HCT116 (cell line): ENCODE data around the gene DOCK2. TPM values are rescaled to one million over a fixed set of nuclear protein-coding genes. Genes with fewer than 3 reads are reported as not detected.

Experiments used
- ATAC-seq: fragments of 200-7000 bp; cut with Tn5 transposase; 2 replicates; pipeline ENCODE4 v1.9.1; 2020; ENCODE audit warnings: mild to moderate bottlenecking, moderate library complexity
- BruUV-seq: library from RNA; stranded (reverse); fragments of 400-500 nt; replicated peaks from 2 replicates; lab custom pipeline; 2021; lab: Mats Ljungman, UMichigan
- CTCF ChIA-PET: fragments of 300-600 bp; sonication (Branson Sonifier 250); formaldehyde crosslinking; loops from one replicate; lab custom pipeline; 2021; ENCODE audit warnings: antibody characterized with exemption; lab: Charles Lee
- POLR2A ChIA-PET: fragments of 300-600, 350-600 bp; sonication (Branson Sonifier 250); formaldehyde crosslinking; loops from one replicate; lab custom pipeline; 2021; ENCODE audit warnings: antibody characterized with exemption; lab: Charles Lee
- RAD21 ChIA-PET, 2 experiments: fragments of 300-600 bp; sonication (Branson Sonifier 250); formaldehyde crosslinking; loops; one replicate each; lab custom pipeline; 2023; ENCODE audit warnings: low total read pairs in 2 of 2; ENCODE audit not compliant: uncharacterized antibody in 2 of 2, unreplicated experiment in 2 of 2, low non-redundant PET in 1 of 2; lab: Charles Lee
- DNase-seq: peaks from one replicate; pipeline ENCODE4 v3.0.0-alpha.2; 2010; ENCODE audit warnings: low read depth, low spot score
- H2AFZ ChIP-seq: fragments of 200-600 bp; shearing (Covaris generic), sonication (generic); 2 replicates; pipeline ENCODE4 v1.6.1; 2017; ENCODE audit warnings: low read depth, mixed run types, mixed read lengths, antibody characterized with exemption, low read length; ENCODE audit not compliant: poor library complexity, severe bottlenecking
- H3K27ac ChIP-seq: 2 replicates; pipeline ENCODE4 v1.5.1; 2012; ENCODE audit warnings: low read depth, low read length
- H3K27me3 ChIP-seq: fragments of 200-600 bp; sonication (generic); 2 replicates; pipeline ENCODE4 v1.6.1; 2016; ENCODE audit warnings: mixed run types, low read length, mixed read lengths; ENCODE audit not compliant: insufficient read depth
- H3K36me3 ChIP-seq, 2 experiments: fragments of 200-500 bp in 1 of 2; fragments of 200-600 bp in 1 of 2; sonication (Bioruptor generic) in 1 of 2; sonication (generic) in 1 of 2; 2 replicates each; pipeline versions ENCODE4 v1.5.1 to v1.6.1; 2014 to 2016; ENCODE audit warnings: low read length in 2 of 2, inconsistent platforms in 1 of 2, mixed read lengths in 1 of 2, mixed run types in 1 of 2; ENCODE audit not compliant: insufficient read depth in 2 of 2, control insufficient read depth in 1 of 2
- H3K4me1 ChIP-seq, 2 experiments: fragments of 200-600 bp in 1 of 2; sonication (generic) in 1 of 2; 2 replicates each; pipeline versions ENCODE4 v1.5.1 to v1.6.1; 2012 to 2017; ENCODE audit warnings: low read length in 2 of 2, inconsistent platforms in 1 of 2, mild to moderate bottlenecking in 1 of 2, mixed read lengths in 1 of 2, mixed run types in 1 of 2, moderate library complexity in 1 of 2; ENCODE audit not compliant: insufficient read depth in 2 of 2, control insufficient read depth in 1 of 2
- H3K4me2 ChIP-seq: fragments of 200-600 bp; sonication (generic); 2 replicates; pipeline ENCODE4 v1.6.1; 2017; ENCODE audit warnings: mixed run types, low read length, mixed read lengths
- H3K4me3 ChIP-seq, 2 experiments: fragments of 200-600 bp in 1 of 2; sonication (generic) in 1 of 2; replicated peaks in 1 of 2; 2 replicates each; pipeline ENCODE4 v1.5.1; 2011 to 2016; ENCODE audit warnings: low read length in 2 of 2, control low read depth in 1 of 2, low read depth in 1 of 2, mild to moderate bottlenecking in 1 of 2, mixed read lengths in 1 of 2, mixed run types in 1 of 2
- H3K79me2 ChIP-seq: fragments of 200-600 bp; sonication (generic); 2 replicates; pipeline ENCODE4 v1.6.1; 2017; ENCODE audit warnings: mild to moderate bottlenecking, mixed run types, low read length, moderate library complexity, mixed read lengths; ENCODE audit not compliant: insufficient read depth
- H3K9ac ChIP-seq: fragments of 200-600 bp; sonication (generic); 2 replicates; pipeline ENCODE4 v1.6.1; 2016; ENCODE audit warnings: low read length, mixed read lengths
- H3K9me2 ChIP-seq: fragments of 200-600 bp; sonication (generic), shearing (Covaris generic); 2 replicates; pipeline ENCODE4 v1.6.1; 2017; ENCODE audit warnings: mixed run types, mild to moderate bottlenecking, moderate library complexity; ENCODE audit not compliant: insufficient read depth
- H3K9me3 ChIP-seq, 2 experiments: fragments of 200-500 bp in 1 of 2; fragments of 200-600 bp in 1 of 2; sonication (Bioruptor generic) in 1 of 2; sonication (generic) in 1 of 2; 2 replicates each; pipeline ENCODE4 v1.6.1; 2014 to 2017; ENCODE audit warnings: low read length in 2 of 2, mixed read lengths in 2 of 2, inconsistent platforms in 1 of 2, low read depth in 1 of 2, mild to moderate bottlenecking in 1 of 2, mixed run types in 1 of 2, moderate library complexity in 1 of 2; ENCODE audit not compliant: control insufficient read depth in 1 of 2, insufficient read depth in 1 of 2
- H4K20me1 ChIP-seq: fragments of 200-600 bp; sonication (generic), shearing (Covaris generic); 2 replicates; pipeline ENCODE4 v1.6.1; 2017; ENCODE audit warnings: mixed run types, mild to moderate bottlenecking, moderate library complexity; ENCODE audit not compliant: insufficient read depth
- CBX3 ChIP-seq: IDR thresholded peaks from 2 replicates; pipeline ENCODE4 v1.6.1; 2012; ENCODE audit warnings: low read depth
- CEBPB ChIP-seq: IDR thresholded peaks from 2 replicates; pipeline ENCODE4 v1.6.1; 2012; ENCODE audit warnings: low read depth
- CTCF ChIP-seq, 3 experiments: fragments of 200-600 bp in 1 of 3; sonication (generic) in 1 of 3; IDR thresholded peaks in 2 of 3; conservative IDR thresholded peaks in 1 of 3; 2 replicates each; pipeline ENCODE4 v1.5.1; 2012 to 2017; ENCODE audit warnings: low read depth in 2 of 3, low read length in 2 of 3, antibody characterized with exemption in 1 of 3, borderline replicate concordance in 1 of 3, control low read depth in 1 of 3, mild to moderate bottlenecking in 1 of 3, mixed read lengths in 1 of 3, mixed run types in 1 of 3, moderate library complexity in 1 of 3; ENCODE audit not compliant: insufficient read depth in 1 of 3
- ELF1 ChIP-seq: IDR thresholded peaks from 2 replicates; pipeline ENCODE4 v1.6.1; 2012; ENCODE audit warnings: low read depth, borderline replicate concordance
- EZH2 ChIP-seq: fragments of 200-600 bp; sonication (generic); IDR thresholded peaks from 2 replicates; pipeline ENCODE4 v1.6.1; 2017; ENCODE audit warnings: antibody characterized with exemption, mixed run types
- EZH2phosphoT487 ChIP-seq: fragments of 200-600 bp; IDR thresholded peaks from 2 replicates; pipeline ENCODE4 v1.6.1; 2018; ENCODE audit warnings: antibody characterized with exemption, borderline replicate concordance
- JUND ChIP-seq: IDR thresholded peaks from 2 replicates; pipeline ENCODE4 v1.6.1; 2012
- POLR2A ChIP-seq: IDR thresholded peaks from 2 replicates; pipeline ENCODE4 v1.7.0; 2011; ENCODE audit warnings: borderline replicate concordance; ENCODE audit not compliant: insufficient read depth, insufficient read length; ENCODE audit errors: extremely low read depth
- RAD21 ChIP-seq: IDR thresholded peaks from 2 replicates; pipeline ENCODE4 v1.6.1; 2012; ENCODE audit warnings: low read depth, mild to moderate bottlenecking
- SIN3A ChIP-seq: IDR thresholded peaks from 2 replicates; pipeline ENCODE4 v1.6.1; 2012; ENCODE audit warnings: low read depth
- SP1 ChIP-seq: IDR thresholded peaks from 2 replicates; pipeline ENCODE4 v1.6.1; 2012; ENCODE audit warnings: low read depth
- SRF ChIP-seq: IDR thresholded peaks from 2 replicates; pipeline ENCODE4 v1.6.1; 2012; ENCODE audit warnings: low read depth
- TCF7L2 ChIP-seq: IDR thresholded peaks from 2 replicates; pipeline ENCODE4 v1.7.0; 2011; ENCODE audit warnings: borderline replicate concordance, inconsistent platforms; ENCODE audit not compliant: insufficient read depth, insufficient read length; ENCODE audit errors: extremely low read depth
- YY1 ChIP-seq: IDR thresholded peaks from 2 replicates; pipeline ENCODE4 v1.6.1; 2011; ENCODE audit warnings: low read length, low read depth, moderate library complexity, mild to moderate bottlenecking; ENCODE audit not compliant: insufficient replicate concordance; ENCODE audit errors: extremely low read depth
- ZBTB33 ChIP-seq: IDR thresholded peaks from 2 replicates; pipeline ENCODE4 v1.6.1; 2011; ENCODE audit warnings: mild to moderate bottlenecking, low read length, moderate library complexity; ENCODE audit not compliant: insufficient replicate concordance; ENCODE audit errors: extremely low read depth
- ZFX ChIP-seq: fragments of 450-650 bp; IDR thresholded peaks from 2 replicates; pipeline ENCODE4 v1.6.1; 2017
- ZNF274 ChIP-seq: fragments of 200-500 bp; sonication (Bioruptor generic); IDR thresholded peaks from 2 replicates; pipeline ENCODE4 v1.6.1; 2014; ENCODE audit warnings: mild to moderate bottlenecking, low read depth, low read length, inconsistent platforms
- intact Hi-C: fragments of 100-400 bp; cut with micrococcal nuclease; formaldehyde crosslinking; loops from 2 replicates; pipeline ENCODE4 v1.10.0; 2022
- total RNA-seq: library from RNA; stranded (reverse); gene quantifications from one replicate; pipeline ENCODE4 v1.2.1, GENCODE V29; 2021; ENCODE audit not compliant: unreplicated experiment
- TF ChIP-seq, protein P1 (sequence below): IDR thresholded peaks from 2 replicates; pipeline ENCODE4 v1.6.1; 2012
- TF ChIP-seq, protein P2 (sequence below): IDR thresholded peaks from 2 replicates; pipeline ENCODE4 v1.6.1; 2012

DOCK2 gene
- total RNA-seq, 1 experiment from 2014 or later = 0.89 TPM

- no peaks in the 10 kb centered on the region for H3K36me3 ChIP-seq
- intact Hi-C loops = no loop called here
- DNase-seq = no peak
- H4K20me1 ChIP-seq = no peaks in the 10 kb centered on the region
- H3K4me1 ChIP-seq = no peaks in the 10 kb centered on the region
- ChIA-PET RAD21 (no interaction called here), POLR2A (no interaction called here), CTCF (no interaction called here)
- H2AFZ ChIP-seq = no peak overlapping the region
- H3K79me2 ChIP-seq = no peaks in the 10 kb centered on the region
- H3K9me2 ChIP-seq = no peaks in the 10 kb centered on the region
- no peak overlapping the region for H3K27ac ChIP-seq
- no peak overlapping the region for H3K4me2 ChIP-seq
- no peak overlapping the region for H3K4me3 ChIP-seq
- no peak for ATAC-seq
- TF ChIP-seq RAD21 (no peak), JUND (no peak), ELF1 (no peak), YY1 (no peak), CEBPB (no peak), EZH2phosphoT487 (no peak), CBX3 (no peak), TCF7L2 (no peak), ZFX (no peak), POLR2A (no peak), ZNF274 (no peak), CTCF (IDR thresholded peaks at IDR 0.05 in 2 of 3, conservative IDR thresholded peaks at IDR 0.05 in 1 of 3; ENCODE audit: borderline replicate concordance in 1 of 3, insufficient read depth in 1 of 3, low read depth in 2 of 3, low read length in 2 of 3) (no peak), SP1 (no peak), SIN3A (no peak), SRF (no peak), ZBTB33 (no peak), EZH2 (no peak)
- TF ChIP-seq, protein P1, sequence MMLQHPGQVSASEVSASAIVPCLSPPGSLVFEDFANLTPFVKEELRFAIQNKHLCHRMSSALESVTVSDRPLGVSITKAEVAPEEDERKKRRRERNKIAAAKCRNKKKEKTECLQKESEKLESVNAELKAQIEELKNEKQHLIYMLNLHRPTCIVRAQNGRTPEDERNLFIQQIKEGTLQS = no peak
- TF ChIP-seq, protein P2, sequence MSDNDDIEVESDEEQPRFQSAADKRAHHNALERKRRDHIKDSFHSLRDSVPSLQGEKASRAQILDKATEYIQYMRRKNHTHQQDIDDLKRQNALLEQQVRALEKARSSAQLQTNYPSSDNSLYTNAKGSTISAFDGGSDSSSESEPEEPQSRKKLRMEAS = no peak
- no TSS peak for BruUV-seq
- peaks cover 63% of the 10 kb centered on the region for H3K27me3 ChIP-seq
- no peak overlapping the region for H3K9ac ChIP-seq
- H3K9me3 ChIP-seq = no peaks in the 10 kb centered on the region
These were observed 388.8 kb downstream of the DOCK2 start for GRCh38 chr5:170025853-170026252.
